Lung (tissue), 12 donors: ENCODE results near the gene COX7B. TPM values are rescaled to one million over a fixed set of nuclear protein-coding genes. Genes with fewer than 3 reads are reported as not detected.
"Not testable (repeated sequence)": the region's sequence is repeated elsewhere in the genome, so short reads cannot be mapped to it uniquely, and the experiment has no call there.

Experiments
- ATAC-seq: fragments of 200-7000 bp; cut with Tn5 transposase; one replicate; pipeline ENCODE4 v1.9.1; 2020; ENCODE audit warnings: moderate number of reproducible peaks; ENCODE audit not compliant: insufficient read depth, low FRiP score
- DNase-seq, 3 donors: peaks; one replicate each; pipeline ENCODE4 v3.0.0-alpha.2; 2013 to 2017
- H3K27ac ChIP-seq, 2 donors: one replicate each; pipeline ENCODE4 v1.5.1; 2013; ENCODE audit warnings: mild to moderate bottlenecking in 2 of 2, moderate library complexity in 2 of 2, control low read depth in 1 of 2, inconsistent platforms in 1 of 2, low read depth in 1 of 2, low read length in 1 of 2
- H3K27me3 ChIP-seq, 3 donors: one replicate each; pipeline ENCODE4 v1.5.1; 2013; ENCODE audit warnings: low read length in 2 of 3; ENCODE audit not compliant: control insufficient read depth in 3 of 3, insufficient read depth in 3 of 3
- H3K36me3 ChIP-seq, 4 donors: one replicate each; pipeline ENCODE4 v1.5.1; 2013; ENCODE audit warnings: low read length in 4 of 4, mild to moderate bottlenecking in 1 of 4, moderate library complexity in 1 of 4; ENCODE audit not compliant: control insufficient read depth in 4 of 4, insufficient read depth in 4 of 4
- H3K4me1 ChIP-seq, 5 donors: one replicate each; pipeline ENCODE4 v1.5.1; 2013; ENCODE audit warnings: low read length in 5 of 5, mild to moderate bottlenecking in 2 of 5, moderate library complexity in 1 of 5; ENCODE audit not compliant: control insufficient read depth in 5 of 5, insufficient read depth in 5 of 5
- H3K4me3 ChIP-seq: one replicate; pipeline ENCODE4 v1.5.1; 2013; ENCODE audit warnings: mild to moderate bottlenecking, control low read depth, moderate library complexity
- H3K9ac ChIP-seq, 2 donors: one replicate each; pipeline ENCODE4 v1.5.1; 2013; ENCODE audit warnings: low read length in 2 of 2, control low read depth in 1 of 2; ENCODE audit not compliant: insufficient read depth in 1 of 2
- H3K9me3 ChIP-seq, 4 donors: one replicate each; pipeline ENCODE4 v1.5.1; 2013; ENCODE audit warnings: low read length in 3 of 4, mild to moderate bottlenecking in 1 of 4, moderate library complexity in 1 of 4; ENCODE audit not compliant: control insufficient read depth in 4 of 4, insufficient read depth in 3 of 4
- CTCF ChIP-seq: IDR thresholded peaks from 2 replicates; pipeline ENCODE4 v1.5.1; 2012; ENCODE audit warnings: mild to moderate bottlenecking; ENCODE audit errors: control extremely low read depth, extremely low read depth
- WGBS, 2 donors: extraction: QIAGEN DNeasy Blood & Tissue Kit; methylation state at CpG; one replicate each; pipeline ENCODE4 v1.1.7; 2013; 5-methylcytosine and 5-hydroxymethylcytosine counted together
- polyA plus RNA-seq, 2 donors: library from polyadenylated mRNA; stranded (reverse); fragments of 200-250 nt; gene quantifications; one replicate each; pipeline ENCODE4 v1.2.1, GENCODE V29; 2013
- total RNA-seq, 2 donors: library from RNA; depleted of rRNA in 1 of 2; stranded (reverse); fragments of >200 nt in 1 of 2; gene quantifications; one replicate each; pipeline ENCODE4 v1.2.1, GENCODE V29; 2014 to 2021
- donor health status: control.
- donor health status: control.
- donor health status: Bipolar disorder and iron deficiency.
- donor health status: healthy.
- donor health status: DM: yes; HTN: yes; CAD: no.

Gene COX7B
- total and polyA plus RNA-seq, 4 donors: 141 to 1,269 (median 350) TPM

GRCh38 chrX:77937291-77937690 lies 38.0 kb downstream of the COX7B start:
- 35 to 78% methylated on average over 3 of the region's 3 CpGs for WGBS, 2 donors
- Histone ChIP-seq H3K9me3 (no peaks in the 10 kb centered on the region), H3K4me1 (no peaks in the 10 kb centered on the region), H3K4me3 (no peak overlapping the region), H3K9ac (no peak overlapping the region), H3K36me3 (no peaks in the 10 kb centered on the region), H3K27me3 (no peaks in the 10 kb centered on the region), H3K27ac (no peak overlapping the region)
- ATAC-seq (no peak), DNase-seq (no peak)
- no peak for TF ChIP-seq CTCF

GRCh38 chrX:77938083-77938680 lies 38.9 kb downstream of the COX7B start:
- H3K27ac ChIP-seq: no peak overlapping the region
- H3K36me3 ChIP-seq: no peaks in the 10 kb centered on the region
- H3K9ac ChIP-seq: no peak overlapping the region
- TF ChIP-seq CTCF: no peak
- DNase-seq: peak in 1 of 3 donors; percentile 25
- no peaks in the 10 kb centered on the region for H3K27me3 ChIP-seq
- H3K4me3 ChIP-seq: no peak overlapping the region
- H3K4me1 ChIP-seq: no peaks in the 10 kb centered on the region
- H3K9me3 ChIP-seq: no peaks in the 10 kb centered on the region
- 56 to 68% methylated on average over 4 of the region's 4 CpGs for WGBS, 2 donors
- no peak for ATAC-seq

GRCh38 chrX:77945031-77945430 lies 45.8 kb downstream of the COX7B start:
- not testable (repeated sequence) for H3K27ac ChIP-seq, H3K9ac ChIP-seq, ATAC-seq, H3K9me3 ChIP-seq, H3K27me3 ChIP-seq, DNase-seq, H3K36me3 ChIP-seq, H3K4me3 ChIP-seq, H3K4me1 ChIP-seq
- WGBS, 2 donors: 89 to 90% methylated on average over 6 of the region's 6 CpGs

- Histone ChIP-seq H3K27me3 (no peaks in the 10 kb centered on the region), H3K36me3 (no peaks in the 10 kb centered on the region), H3K27ac (no peak overlapping the region), H3K4me1 (no peaks in the 10 kb centered on the region), H3K9me3 (no peaks in the 10 kb centered on the region), H3K9ac (no peak overlapping the region), H3K4me3 (no peak overlapping the region)
- ATAC-seq (no peak), DNase-seq (peak in 2 of 3 donors; percentile 6 to 31)
- WGBS, 2 donors: 59 to 60% methylated on average over 7 of the region's 7 CpGs
- TF ChIP-seq CTCF: no peak
These were observed 46.8 kb downstream of the COX7B start for GRCh38 chrX:77945910-77946545.
